Upper lobe of right lung (tissue), 1 donor: Measurements from ENCODE around the gene SMG5. TPM values are rescaled to one million over a fixed set of nuclear protein-coding genes. Genes with fewer than 3 reads are reported as not detected.

ENCODE experiments used
- ATAC-seq: fragments of 200-7000 bp; cut with Tn5 transposase; one replicate; pipeline ENCODE4 v1.9.1; 2020; ENCODE audit warnings: mild to moderate bottlenecking, moderate library complexity
- DNase-seq: peaks from one replicate; pipeline ENCODE4 v3.0.0-alpha.2; 2020
- H3K27ac ChIP-seq: fragments of 200-600 bp; one replicate; pipeline ENCODE4 v1.8.0; 2022
- H3K27me3 ChIP-seq: fragments of 200-600 bp; one replicate; pipeline ENCODE4 v1.8.0; 2022; ENCODE audit warnings: mild to moderate bottlenecking
- H3K36me3 ChIP-seq: fragments of 200-600 bp; one replicate; pipeline ENCODE4 v1.8.0; 2022
- H3K4me1 ChIP-seq: fragments of 200-600 bp; one replicate; pipeline ENCODE4 v1.8.0; 2022
- H3K4me3 ChIP-seq: fragments of 200-600 bp; one replicate; pipeline ENCODE4 v1.8.0; 2022; ENCODE audit warnings: mild to moderate bottlenecking
- H3K9me3 ChIP-seq: fragments of 200-600 bp; one replicate; pipeline ENCODE4 v1.8.0; 2022
- intact Hi-C: fragments of 100-400 bp; cut with DNase I; formaldehyde crosslinking; loops from one replicate; pipeline ENCODE4 v1.11.0; 2022
- total RNA-seq: library from RNA; stranded (reverse); fragmentation: NEBNext Ultra II Directional; extraction: Animal tissue kit (Norgen Biotek cat#: 25700); gene quantifications from one replicate; pipeline ENCODE4 v1.2.1, GENCODE V29; 2021
- TF ChIP-seq, protein P1 (sequence below): fragments of 200-600 bp; IDR thresholded peaks from one replicate; pipeline ENCODE4 v1.8.0; 2022; ENCODE audit warnings: antibody characterized with exemption
- donor health status: DM: no; HTN: yes; CAD: no; lungs with severe emphysema.

SMG5 gene
- total RNA-seq, 1 donor from 2014 or later = 64.8 TPM

DNA sequence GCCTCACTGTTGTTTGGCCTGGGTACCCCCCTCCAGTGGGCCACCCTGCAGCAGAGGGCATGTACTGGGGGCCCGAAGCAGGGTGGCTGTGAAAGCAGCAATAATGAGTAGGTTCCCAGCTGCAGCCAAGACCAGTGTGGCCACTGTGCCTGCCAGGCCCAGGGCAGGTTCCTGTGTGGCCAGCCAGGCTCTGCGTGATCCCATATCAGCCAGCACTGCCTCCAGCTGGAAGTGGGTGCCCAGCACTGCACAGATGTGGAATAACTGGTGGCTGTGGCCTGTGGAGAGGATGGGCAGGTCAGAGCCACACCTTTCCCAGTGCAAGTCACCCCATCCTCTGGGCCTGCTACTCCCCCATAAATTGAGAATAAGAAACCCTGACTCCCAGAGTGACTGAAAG is 38.5 kb downstream of the SMG5 start:
- TF ChIP-seq, protein P1, sequence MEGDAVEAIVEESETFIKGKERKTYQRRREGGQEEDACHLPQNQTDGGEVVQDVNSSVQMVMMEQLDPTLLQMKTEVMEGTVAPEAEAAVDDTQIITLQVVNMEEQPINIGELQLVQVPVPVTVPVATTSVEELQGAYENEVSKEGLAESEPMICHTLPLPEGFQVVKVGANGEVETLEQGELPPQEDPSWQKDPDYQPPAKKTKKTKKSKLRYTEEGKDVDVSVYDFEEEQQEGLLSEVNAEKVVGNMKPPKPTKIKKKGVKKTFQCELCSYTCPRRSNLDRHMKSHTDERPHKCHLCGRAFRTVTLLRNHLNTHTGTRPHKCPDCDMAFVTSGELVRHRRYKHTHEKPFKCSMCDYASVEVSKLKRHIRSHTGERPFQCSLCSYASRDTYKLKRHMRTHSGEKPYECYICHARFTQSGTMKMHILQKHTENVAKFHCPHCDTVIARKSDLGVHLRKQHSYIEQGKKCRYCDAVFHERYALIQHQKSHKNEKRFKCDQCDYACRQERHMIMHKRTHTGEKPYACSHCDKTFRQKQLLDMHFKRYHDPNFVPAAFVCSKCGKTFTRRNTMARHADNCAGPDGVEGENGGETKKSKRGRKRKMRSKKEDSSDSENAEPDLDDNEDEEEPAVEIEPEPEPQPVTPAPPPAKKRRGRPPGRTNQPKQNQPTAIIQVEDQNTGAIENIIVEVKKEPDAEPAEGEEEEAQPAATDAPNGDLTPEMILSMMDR = no peak
- Histone ChIP-seq H3K36me3 (peaks cover 19% of the 10 kb centered on the region), H3K4me3 (no peak overlapping the region), H3K9me3 (no peaks in the 10 kb centered on the region), H3K27me3 (peaks cover 10% of the 10 kb centered on the region), H3K27ac (no peak overlapping the region), H3K4me1 (peaks cover 21% of the 10 kb centered on the region)
- intact Hi-C loops = no loop called here
- no peak for ATAC-seq
- no peak for DNase-seq

DNA sequence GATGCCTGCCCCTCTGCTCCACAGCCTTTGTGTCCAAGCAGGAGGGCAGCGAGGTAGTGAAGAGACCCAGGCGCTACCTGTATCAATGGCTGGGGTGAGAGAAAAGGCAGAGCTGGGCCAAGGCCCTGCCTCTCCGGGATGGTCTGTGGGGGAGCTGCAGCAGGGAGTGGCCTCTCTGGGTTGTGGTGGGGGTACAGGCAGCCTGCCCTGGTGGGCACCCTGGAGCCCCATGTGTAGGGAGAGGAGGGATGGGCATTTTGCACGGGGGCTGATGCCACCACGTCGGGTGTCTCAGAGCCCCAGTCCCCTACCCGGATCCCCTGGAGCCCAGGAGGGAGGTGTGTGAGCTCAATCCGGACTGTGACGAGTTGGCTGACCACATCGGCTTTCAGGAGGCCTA is 39.9 kb downstream of the SMG5 start:
- Histone ChIP-seq H3K27me3 (peaks cover 10% of the 10 kb centered on the region), H3K4me1 (peaks cover 21% of the 10 kb centered on the region), H3K4me3 (no peak overlapping the region), H3K27ac (no peak overlapping the region), H3K36me3 (peaks cover 31% of the 10 kb centered on the region), H3K9me3 (no peaks in the 10 kb centered on the region)
- ATAC-seq (no peak), DNase-seq (no peak)
- TF ChIP-seq, protein P1 = no peak
- intact Hi-C loops = no loop called here

DNA sequence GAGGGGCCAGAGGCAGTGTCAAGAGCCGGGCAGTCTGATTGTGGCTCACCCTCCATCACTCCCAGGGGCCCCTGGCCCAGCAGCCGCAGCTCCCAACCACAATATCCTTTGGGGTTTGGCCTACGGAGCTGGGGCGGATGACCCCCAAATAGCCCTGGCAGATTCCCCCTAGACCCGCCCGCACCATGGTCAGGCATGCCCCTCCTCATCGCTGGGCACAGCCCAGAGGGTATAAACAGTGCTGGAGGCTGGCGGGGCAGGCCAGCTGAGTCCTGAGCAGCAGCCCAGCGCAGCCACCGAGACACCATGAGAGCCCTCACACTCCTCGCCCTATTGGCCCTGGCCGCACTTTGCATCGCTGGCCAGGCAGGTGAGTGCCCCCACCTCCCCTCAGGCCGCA is 40.7 kb downstream of the SMG5 start, which contains the start of gene BGLAP:
BGLAP (plus strand) TSS at position 259 of the 400 bp plus-strand sequence; CDS start at position 307, 48 bp downstream.
- Histone ChIP-seq H3K36me3 (peaks cover 39% of the 10 kb centered on the region), H3K4me3 (no peak within 1 kb of the TSS), H3K27ac (no peak within 1 kb of the TSS), H3K9me3 (no peaks in the 10 kb centered on the region), H3K4me1 (peaks cover 15% of the 10 kb centered on the region), H3K27me3 (peaks cover 10% of the 10 kb centered on the region)
- intact Hi-C loops = no loop called here
- TF ChIP-seq, protein P1 = no peak
- no peak for ATAC-seq
- no peak for DNase-seq

DNA sequence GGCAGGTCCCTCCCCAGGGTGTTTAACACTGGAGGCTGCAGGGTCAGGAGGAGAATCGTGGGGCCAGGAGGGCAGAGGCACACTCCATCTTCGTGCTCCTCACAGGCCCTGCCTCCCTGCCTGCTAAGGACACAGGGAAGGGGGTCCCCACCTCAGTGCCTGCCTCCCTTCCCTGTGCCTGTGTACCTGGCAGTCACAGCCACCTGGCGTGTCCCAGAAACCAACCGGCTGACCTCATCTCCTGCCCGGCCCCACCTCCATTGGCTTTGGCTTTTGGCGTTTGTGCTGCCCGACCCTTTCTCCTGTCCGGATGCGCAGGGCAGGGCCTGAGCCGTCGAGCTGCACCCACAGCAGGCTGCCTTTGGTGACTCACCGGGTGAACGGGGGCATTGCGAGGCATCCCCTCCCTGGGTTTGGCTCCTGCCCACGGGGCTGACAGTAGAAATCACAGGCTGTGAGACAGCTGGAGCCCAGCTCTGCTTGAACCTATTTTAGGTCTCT is 41.3 kb downstream of the SMG5 start:
- intact Hi-C loops = no loop called here
- Histone ChIP-seq H3K9me3 (no peaks in the 10 kb centered on the region), H3K4me1 (peaks cover 11% of the 10 kb centered on the region), H3K27ac (no peak overlapping the region), H3K4me3 (no peak overlapping the region), H3K27me3 (peaks cover 10% of the 10 kb centered on the region), H3K36me3 (peaks cover 45% of the 10 kb centered on the region)
- no peak for ATAC-seq
- no peak for DNase-seq
- TF ChIP-seq, protein P1 = no peak

DNA sequence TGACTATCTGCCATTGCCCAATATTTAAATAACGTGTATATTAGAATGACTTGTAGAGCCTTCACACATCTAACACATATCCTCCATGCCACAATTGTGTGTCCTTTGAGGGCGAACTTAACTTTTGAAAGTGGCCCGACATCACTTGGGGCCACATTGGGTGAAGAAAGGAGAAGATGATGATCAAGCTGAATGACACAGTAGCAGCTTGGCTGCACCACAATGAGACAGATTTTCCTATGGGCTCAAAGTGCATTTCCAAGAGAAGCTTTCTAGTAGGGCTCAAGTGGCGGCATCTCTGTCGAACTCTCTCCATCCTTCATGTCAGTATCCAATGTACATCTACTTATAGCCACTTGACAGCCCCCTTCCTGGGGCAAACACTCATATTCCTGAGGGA is 44.4 kb downstream of the SMG5 start:
- no peak overlapping the region for H3K4me3 ChIP-seq
- H3K36me3 ChIP-seq = peaks cover 73% of the 10 kb centered on the region
- H3K27ac ChIP-seq = no peak overlapping the region
- no peaks in the 10 kb centered on the region for H3K4me1 ChIP-seq
- DNase-seq (no peak), ATAC-seq (no peak)
- no peaks in the 10 kb centered on the region for H3K27me3 ChIP-seq
- TF ChIP-seq, protein P1 = no peak
- intact Hi-C loops = no loop called here
- no peaks in the 10 kb centered on the region for H3K9me3 ChIP-seq

DNA sequence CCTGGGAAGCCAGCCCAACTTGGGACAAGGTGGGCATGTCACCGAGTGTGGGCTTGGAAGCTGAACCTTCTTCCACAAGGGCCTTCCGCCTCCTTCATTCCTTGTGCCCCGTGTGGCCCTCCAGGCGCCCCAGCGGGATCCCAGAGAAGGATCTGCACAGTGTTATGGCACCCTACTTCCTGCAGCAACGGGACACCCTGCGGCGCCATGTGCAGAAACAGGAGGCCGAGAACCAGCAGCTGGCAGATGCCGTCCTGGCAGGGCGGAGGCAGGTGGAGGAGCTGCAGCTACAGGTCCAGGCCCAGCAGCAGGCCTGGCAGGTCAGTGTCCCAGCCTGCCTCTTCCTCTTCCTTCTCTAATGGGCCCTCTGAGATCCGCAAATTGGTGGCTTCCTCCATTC is 46.5 kb downstream of the SMG5 start:
- H3K27ac ChIP-seq = no peak overlapping the region
- H3K27me3 ChIP-seq = no peaks in the 10 kb centered on the region
- ATAC-seq = no peak
- no peak overlapping the region for H3K4me3 ChIP-seq
- no peaks in the 10 kb centered on the region for H3K4me1 ChIP-seq
- peaks cover 72% of the 10 kb centered on the region for H3K36me3 ChIP-seq
- intact Hi-C loops = no loop called here
- DNase-seq = no peak
- TF ChIP-seq, protein P1 = no peak
- no peaks in the 10 kb centered on the region for H3K9me3 ChIP-seq
